Caco-2 (cell line): ENCODE data around the gene KCNIP1. TPM values are rescaled to one million over a fixed set of nuclear protein-coding genes. Genes with fewer than 3 reads are reported as not detected.

Experiments used
- BruUV-seq: library from RNA; stranded (reverse); fragments of 400-500 nt; replicated peaks from 2 replicates; lab custom pipeline; 2021; lab: Mats Ljungman, UMichigan
- CTCF ChIA-PET: fragments of 300-600 bp; sonication (Branson Sonifier 250); formaldehyde crosslinking; loops from one replicate; lab custom pipeline; 2022; ENCODE audit warnings: antibody characterized with exemption; lab: Charles Lee
- POLR2A ChIA-PET: fragments of 300-600 bp; sonication (Branson Sonifier 250); formaldehyde crosslinking; loops from one replicate; lab custom pipeline; 2022; ENCODE audit warnings: antibody characterized with exemption; lab: Charles Lee
- DNase-seq, 2 experiments: peaks; one replicate each; pipeline versions ENCODE4 v3.0.0 to v3.0.0-alpha.2; 2020 to 2022
- H3K27me3 ChIP-seq: replicated peaks from 2 replicates; pipeline ENCODE4 v1.6.0; 2011; ENCODE audit warnings: low read length; ENCODE audit not compliant: control insufficient read depth, insufficient read depth
- H3K36me3 ChIP-seq: 2 replicates; pipeline ENCODE4 v1.5.1; 2011; ENCODE audit warnings: low read length; ENCODE audit not compliant: control insufficient read depth, insufficient read depth
- H3K4me1 ChIP-seq: fragments of 250-450 bp; sonication (Bioruptor Pico); 2 replicates; pipeline ENCODE4 v1.5.1; 2020; ENCODE audit warnings: mild to moderate bottlenecking
- H3K4me3 ChIP-seq: 2 replicates; pipeline ENCODE4 v1.5.1; 2011; ENCODE audit warnings: low read depth, mild to moderate bottlenecking, control low read depth, low read length
- H3K9me3 ChIP-seq: fragments of 250-450 bp; sonication (Bioruptor Pico); 2 replicates; pipeline ENCODE4 v1.5.1; 2020; ENCODE audit warnings: mild to moderate bottlenecking, moderate library complexity
- H3K27ac Mint-ChIP-seq: one replicate; pipeline ENCODE4 v1.8.0; 2022; ENCODE audit warnings: mixed read lengths; ENCODE audit not compliant: unreplicated experiment
- H3K27me3 Mint-ChIP-seq: one replicate; pipeline ENCODE4 v1.8.0; 2022; ENCODE audit warnings: mixed read lengths; ENCODE audit not compliant: insufficient read depth, unreplicated experiment
- H3K36me3 Mint-ChIP-seq: one replicate; pipeline ENCODE4 v1.8.0; 2022; ENCODE audit warnings: mild to moderate bottlenecking, mixed read lengths; ENCODE audit not compliant: insufficient read depth, unreplicated experiment
- H3K4me1 Mint-ChIP-seq: one replicate; pipeline ENCODE4 v1.8.0; 2022; ENCODE audit warnings: low read depth, mixed read lengths; ENCODE audit not compliant: unreplicated experiment
- H3K4me3 Mint-ChIP-seq: one replicate; pipeline ENCODE4 v1.8.0; 2022; ENCODE audit warnings: mild to moderate bottlenecking, moderate library complexity, mixed read lengths; ENCODE audit not compliant: unreplicated experiment
- H3K9me3 Mint-ChIP-seq: one replicate; pipeline ENCODE4 v1.8.0; 2022; ENCODE audit warnings: mixed read lengths; ENCODE audit not compliant: unreplicated experiment
- intact Hi-C: fragments of 100-400 bp; cut with micrococcal nuclease; formaldehyde crosslinking; loops from one replicate; pipeline ENCODE4 v1.10.0; 2022; ENCODE audit not compliant: unreplicated experiment
- total RNA-seq: library from RNA; stranded (reverse); gene quantifications from 2 replicates; pipeline ENCODE4 v1.2.3, GENCODE V29; 2022
- TF ChIP-seq, protein P1 (sequence below), 2 experiments: fragments of 200-600 bp in 1 of 2; IDR thresholded peaks; 1 replicate in 1 of 2; 2 replicates in 1 of 2; pipeline versions ENCODE4 v1.5.1 to v1.8.0; 2011 to 2022; ENCODE audit warnings: antibody characterized with exemption in 1 of 2, control low read depth in 1 of 2, inconsistent platforms in 1 of 2, low read depth in 1 of 2, low read length in 1 of 2, mild to moderate bottlenecking in 1 of 2, moderate library complexity in 1 of 2; ENCODE audit not compliant: insufficient read depth in 1 of 2, severe bottlenecking in 1 of 2, unreplicated experiment in 1 of 2

KCNIP1 gene
- total RNA-seq, 1 experiment from 2014 or later: not detected

DNA sequence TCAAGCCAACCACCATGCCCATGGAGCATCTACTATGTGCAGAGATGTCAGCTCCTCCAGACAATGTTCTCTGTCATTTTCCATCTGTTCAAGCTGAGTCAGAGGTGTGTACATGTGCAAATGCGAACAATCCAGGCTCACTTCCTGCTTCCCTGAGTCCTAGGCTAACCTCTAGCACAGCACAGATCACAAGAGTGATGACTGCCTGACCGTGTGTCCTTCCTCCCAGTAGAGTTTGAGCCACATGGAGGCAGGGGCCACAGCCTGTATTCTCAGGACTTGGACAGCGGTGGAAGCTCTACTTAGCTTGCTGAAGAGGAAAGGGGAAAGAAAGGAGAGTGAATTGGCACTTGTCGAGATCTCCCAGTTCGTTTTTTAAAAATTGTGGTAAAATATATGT lies 87.2 kb downstream of the KCNIP1 start:
- Mint-ChIP-seq H3K4me3 (no peak overlapping the region), H3K9me3 (no peaks in the 10 kb centered on the region), H3K27ac (no peak overlapping the region), H3K27me3 (peaks cover 13% of the 10 kb centered on the region), H3K36me3 (no peaks in the 10 kb centered on the region), H3K4me1 (no peaks in the 10 kb centered on the region)
- no peaks in the 10 kb centered on the region for H3K9me3 ChIP-seq
- POLR2A ChIA-PET: no interaction called here
- TF ChIP-seq, protein P1, sequence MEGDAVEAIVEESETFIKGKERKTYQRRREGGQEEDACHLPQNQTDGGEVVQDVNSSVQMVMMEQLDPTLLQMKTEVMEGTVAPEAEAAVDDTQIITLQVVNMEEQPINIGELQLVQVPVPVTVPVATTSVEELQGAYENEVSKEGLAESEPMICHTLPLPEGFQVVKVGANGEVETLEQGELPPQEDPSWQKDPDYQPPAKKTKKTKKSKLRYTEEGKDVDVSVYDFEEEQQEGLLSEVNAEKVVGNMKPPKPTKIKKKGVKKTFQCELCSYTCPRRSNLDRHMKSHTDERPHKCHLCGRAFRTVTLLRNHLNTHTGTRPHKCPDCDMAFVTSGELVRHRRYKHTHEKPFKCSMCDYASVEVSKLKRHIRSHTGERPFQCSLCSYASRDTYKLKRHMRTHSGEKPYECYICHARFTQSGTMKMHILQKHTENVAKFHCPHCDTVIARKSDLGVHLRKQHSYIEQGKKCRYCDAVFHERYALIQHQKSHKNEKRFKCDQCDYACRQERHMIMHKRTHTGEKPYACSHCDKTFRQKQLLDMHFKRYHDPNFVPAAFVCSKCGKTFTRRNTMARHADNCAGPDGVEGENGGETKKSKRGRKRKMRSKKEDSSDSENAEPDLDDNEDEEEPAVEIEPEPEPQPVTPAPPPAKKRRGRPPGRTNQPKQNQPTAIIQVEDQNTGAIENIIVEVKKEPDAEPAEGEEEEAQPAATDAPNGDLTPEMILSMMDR (IDR thresholded peaks at IDR 0.05; ENCODE audit: insufficient read depth in 1 of 2, low read depth in 1 of 2, low read length in 1 of 2, severe bottlenecking in 1 of 2, unreplicated experiment in 1 of 2): no peak
- BruUV-seq: no TSS peak
- H3K27me3 ChIP-seq: no peaks in the 10 kb centered on the region
- no peak overlapping the region for H3K4me3 ChIP-seq
- H3K36me3 ChIP-seq: no peaks in the 10 kb centered on the region
- DNase-seq: no peak
- CTCF ChIA-PET: no interaction called here
- H3K4me1 ChIP-seq: no peaks in the 10 kb centered on the region
- intact Hi-C loops: no loop called here

DNA sequence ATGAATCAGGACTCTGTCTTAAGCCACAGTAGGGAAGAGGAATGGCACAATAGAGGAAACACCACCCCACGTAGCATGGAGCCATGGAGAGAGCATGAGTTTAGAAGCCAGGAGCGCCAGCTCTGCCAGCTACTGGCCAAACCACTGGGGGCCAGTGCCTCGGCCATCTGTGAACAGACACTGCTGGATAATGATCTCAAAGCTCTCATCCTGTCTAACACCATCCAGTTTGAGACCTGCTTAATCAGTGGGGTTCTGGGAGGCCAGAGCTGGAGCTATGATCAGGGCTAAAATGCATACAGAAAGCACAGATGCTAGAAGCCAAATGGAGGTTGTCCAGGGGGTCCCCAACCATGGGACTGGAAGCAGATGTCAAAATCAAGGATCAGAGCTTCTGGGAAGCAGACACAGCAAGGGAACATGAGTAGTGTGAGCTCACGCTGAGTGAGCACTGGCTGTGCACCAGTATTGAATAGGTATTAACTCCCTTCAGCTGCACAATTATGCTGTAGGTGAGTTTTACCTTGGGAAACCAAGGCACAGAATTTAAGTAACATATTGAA lies 92.7 kb downstream of the KCNIP1 start:
- BruUV-seq: no TSS peak
- no peaks in the 10 kb centered on the region for H3K4me1 ChIP-seq
- no peaks in the 10 kb centered on the region for H3K36me3 Mint-ChIP-seq
- no peak for DNase-seq
- CTCF ChIA-PET: no interaction called here
- POLR2A ChIA-PET: no interaction called here
- intact Hi-C loops: no loop called here
- H3K4me3 ChIP-seq: no peak overlapping the region
- H3K4me3 Mint-ChIP-seq: no peak overlapping the region
- H3K4me1 Mint-ChIP-seq: no peaks in the 10 kb centered on the region
- H3K9me3 ChIP-seq: no peaks in the 10 kb centered on the region
- H3K27me3 ChIP-seq: 0 out of 2 replicates have a peak, but pooled peaks cover 1% of the 10 kb centered on the region
- H3K9me3 Mint-ChIP-seq: no peaks in the 10 kb centered on the region
- peaks cover 23% of the 10 kb centered on the region for H3K27me3 Mint-ChIP-seq
- H3K36me3 ChIP-seq: no peaks in the 10 kb centered on the region
- TF ChIP-seq, protein P1 (IDR thresholded peaks at IDR 0.05; ENCODE audit: insufficient read depth in 1 of 2, low read depth in 1 of 2, low read length in 1 of 2, severe bottlenecking in 1 of 2, unreplicated experiment in 1 of 2): no peak
- H3K27ac Mint-ChIP-seq: no peak overlapping the region

DNA sequence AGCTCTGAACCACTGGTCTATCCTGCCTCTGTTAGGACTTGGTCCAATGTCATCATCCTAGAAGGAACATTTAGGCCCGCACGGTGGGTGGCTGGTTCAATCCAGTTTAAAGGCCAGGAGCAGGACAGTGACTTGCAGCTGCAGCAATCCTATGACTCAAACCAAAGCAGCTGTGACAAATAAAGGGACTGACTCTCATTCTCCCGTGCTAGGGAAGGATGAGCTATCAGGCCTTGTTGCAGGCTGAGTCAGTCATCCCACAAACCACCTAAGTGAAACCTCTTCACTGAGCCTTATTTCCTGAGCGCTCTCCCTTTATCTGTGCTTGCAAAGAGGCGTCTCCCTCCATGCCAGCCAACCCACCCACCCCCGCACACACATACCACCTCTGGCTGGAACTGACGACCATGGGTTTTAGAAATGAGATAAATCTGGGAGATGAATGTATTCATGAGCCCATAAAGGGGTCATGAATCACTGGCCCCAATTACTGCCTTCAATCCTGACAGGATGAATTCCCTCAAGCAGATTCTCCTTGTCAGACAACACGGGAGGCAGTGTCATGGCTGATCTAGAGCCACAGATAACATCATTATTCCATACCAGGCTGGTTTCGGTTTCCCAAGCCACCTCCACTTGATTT lies 93.4 kb downstream of the KCNIP1 start:
- intact Hi-C loops: no loop called here
- DNase-seq: no peak
- Histone ChIP-seq H3K4me1 (no peaks in the 10 kb centered on the region), H3K27me3 (0 out of 2 replicates have a peak, but pooled peaks cover 1% of the 10 kb centered on the region), H3K9me3 (no peaks in the 10 kb centered on the region), H3K4me3 (no peak overlapping the region), H3K36me3 (no peaks in the 10 kb centered on the region)
- H3K9me3 Mint-ChIP-seq: no peaks in the 10 kb centered on the region
- H3K4me1 Mint-ChIP-seq: no peaks in the 10 kb centered on the region
- CTCF ChIA-PET: no interaction called here
- H3K27ac Mint-ChIP-seq: no peak overlapping the region
- no TSS peak for BruUV-seq
- TF ChIP-seq, protein P1 (IDR thresholded peaks at IDR 0.05; ENCODE audit: insufficient read depth in 1 of 2, low read depth in 1 of 2, low read length in 1 of 2, severe bottlenecking in 1 of 2, unreplicated experiment in 1 of 2): no peak
- H3K36me3 Mint-ChIP-seq: no peaks in the 10 kb centered on the region
- H3K27me3 Mint-ChIP-seq: peaks cover 25% of the 10 kb centered on the region
- no peak overlapping the region for H3K4me3 Mint-ChIP-seq
- POLR2A ChIA-PET: no interaction called here
